Glutamatergic neuron (in vitro differentiated cells): Measurements from ENCODE around the gene KLHL28. TPM values are rescaled to one million over a fixed set of nuclear protein-coding genes. Genes with fewer than 3 reads are reported as not detected.

Experiments
- DNase-seq: peaks from one replicate; pipeline ENCODE4 v3.0.0; 2022
- H3K27ac Mint-ChIP-seq: one replicate; pipeline ENCODE4 v1.8.0; 2020; ENCODE audit warnings: mild to moderate bottlenecking, mixed read lengths, inconsistent platforms; ENCODE audit not compliant: unreplicated experiment
- H3K27me3 Mint-ChIP-seq: one replicate; pipeline ENCODE4 v1.8.0; 2020; ENCODE audit warnings: mild to moderate bottlenecking, moderate library complexity, mixed read lengths, inconsistent platforms; ENCODE audit not compliant: unreplicated experiment
- H3K36me3 Mint-ChIP-seq: one replicate; pipeline ENCODE4 v1.8.0; 2020; ENCODE audit warnings: mild to moderate bottlenecking, mixed read lengths, inconsistent platforms; ENCODE audit not compliant: unreplicated experiment
- H3K4me1 Mint-ChIP-seq: one replicate; pipeline ENCODE4 v1.8.0; 2020; ENCODE audit warnings: mild to moderate bottlenecking, low read depth, mixed read lengths, inconsistent platforms; ENCODE audit not compliant: unreplicated experiment
- H3K4me3 Mint-ChIP-seq: one replicate; pipeline ENCODE4 v1.8.0; 2020; ENCODE audit warnings: mild to moderate bottlenecking, mixed read lengths, inconsistent platforms; ENCODE audit not compliant: unreplicated experiment
- H3K9me3 Mint-ChIP-seq: one replicate; pipeline ENCODE4 v1.8.0; 2020; ENCODE audit warnings: mild to moderate bottlenecking, moderate library complexity, mixed read lengths, inconsistent platforms; ENCODE audit not compliant: unreplicated experiment
- CTCF ChIP-seq: fragments of 200-600 bp; sonication (generic); IDR thresholded peaks from one replicate; pipeline ENCODE4 v1.5.0; 2021; ENCODE audit not compliant: partially characterized antibody, unreplicated experiment
- total RNA-seq: library from RNA; stranded (reverse); fragmentation: NEBNext Ultra II Directional; extraction: Animal tissue kit (Norgen Biotek cat#: 25700); gene quantifications from one replicate; pipeline ENCODE4 v1.2.1, GENCODE V29; 2021; ENCODE audit not compliant: unreplicated experiment

The KLHL28 gene
- total RNA-seq, 1 donor from 2014 or later: 25.4 TPM

- TF ChIP-seq CTCF: no peak
- H3K4me1 Mint-ChIP-seq: no peaks in the 10 kb centered on the region
- no peaks in the 10 kb centered on the region for H3K27me3 Mint-ChIP-seq
- H3K9me3 Mint-ChIP-seq: peaks cover 6% of the 10 kb centered on the region
- no peak for DNase-seq
- no peaks in the 10 kb centered on the region for H3K36me3 Mint-ChIP-seq
- H3K27ac Mint-ChIP-seq: no peak overlapping the region
- no peak overlapping the region for H3K4me3 Mint-ChIP-seq
These were observed 74.2 kb downstream of the KLHL28 start for GRCh38 chr14:44887596-44887955.

- TF ChIP-seq CTCF: no peak
- peaks cover 8% of the 10 kb centered on the region for H3K9me3 Mint-ChIP-seq
- DNase-seq: no peak
These were observed 74.7 kb downstream of the KLHL28 start for GRCh38 chr14:44886860-44887595.

GRCh38 chr14:44880791-44881190, 81.0 kb downstream of the KLHL28 start:
- no peak overlapping the region for H3K4me3 Mint-ChIP-seq
- H3K9me3 Mint-ChIP-seq: peaks cover 7% of the 10 kb centered on the region
- TF ChIP-seq CTCF: no peak
- H3K27ac Mint-ChIP-seq: no peak overlapping the region
- no peaks in the 10 kb centered on the region for H3K27me3 Mint-ChIP-seq
- no peaks in the 10 kb centered on the region for H3K4me1 Mint-ChIP-seq
- H3K36me3 Mint-ChIP-seq: peaks cover 4% of the 10 kb centered on the region
- DNase-seq: no peak

More at GRCh38 chr14:44886860-44887595, 74.7 kb downstream of the KLHL28 start:
- no peaks in the 10 kb centered on the region for H3K4me1 Mint-ChIP-seq
- no peaks in the 10 kb centered on the region for H3K27me3 Mint-ChIP-seq
- H3K4me3 Mint-ChIP-seq: no peak overlapping the region
- no peak overlapping the region for H3K27ac Mint-ChIP-seq
- no peaks in the 10 kb centered on the region for H3K36me3 Mint-ChIP-seq

Other genes starting within 250 kb of the KLHL28 start
- 16.7 TPM for gene TOGARAM1, start 243 bp upstream of the KLHL28 start, total RNA-seq
- gene PRPF39, start 122.2 kb upstream of the KLHL28 start, total RNA-seq: 46.7 TPM
- 95.1 TPM for gene FKBP3, start 172.5 kb upstream of the KLHL28 start, total RNA-seq
- gene FANCM, start 174.0 kb upstream of the KLHL28 start, total RNA-seq: 9.6 TPM